ENCODE data around the gene MARK3. TPM values are rescaled to one million over a fixed set of nuclear protein-coding genes. Genes with fewer than 3 reads are reported as not detected.

Gene MARK3
- total RNA-seq, 1 experiment from 2014 or later = 81.9 TPM

DNA sequence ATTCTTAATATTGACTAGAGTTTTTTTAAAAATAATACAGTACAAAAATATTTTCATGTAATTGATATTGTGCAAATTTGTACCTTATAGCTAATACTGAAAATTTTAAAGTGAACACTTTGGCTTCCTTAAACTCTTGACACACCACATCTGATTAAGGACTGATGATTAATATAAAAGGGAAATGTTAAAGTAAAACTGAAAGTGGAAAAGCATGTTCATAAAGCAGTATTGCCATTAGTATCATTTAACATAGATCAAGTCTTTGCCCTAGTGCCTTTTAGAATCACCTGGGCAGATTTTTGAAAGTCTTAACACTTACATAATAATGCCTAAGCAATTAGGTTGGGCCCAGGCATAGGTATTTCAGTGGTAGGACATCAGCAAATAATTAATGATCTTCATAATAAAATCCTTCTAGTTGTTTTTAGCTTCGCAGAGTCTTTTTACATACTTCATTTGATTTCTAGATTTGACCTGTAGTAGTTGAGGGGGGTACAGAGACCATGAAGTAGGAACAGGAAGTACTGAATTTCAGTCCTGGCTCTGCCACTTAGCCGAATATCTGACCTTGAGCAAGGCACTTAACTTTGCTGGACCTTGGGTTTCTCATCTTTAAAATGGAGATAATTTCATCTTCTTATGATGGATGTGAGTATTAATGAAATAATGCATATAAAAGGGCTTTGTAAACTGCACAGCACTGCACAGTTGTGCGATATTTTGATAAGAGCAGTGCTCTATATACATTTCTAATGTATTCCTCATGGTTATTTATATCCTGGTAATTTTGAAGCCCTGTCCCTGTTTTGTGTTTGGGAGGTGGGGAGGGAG is 43.7 kb downstream of the MARK3 start:
- no peak for DNase-seq
- Histone ChIP-seq H4K5ac (ENCODE audit: insufficient read length, low read depth, low read length) (no peak overlapping the region), H3T11ph (ENCODE audit: low read length) (no peak overlapping the region), H3K56ac (ENCODE audit: insufficient read length, low read depth, low read length) (no peak overlapping the region), H3K9me3 (ENCODE audit: control insufficient read depth, low read depth, low read length) (no peaks in the 10 kb centered on the region), H4K8ac (replicated peaks; ENCODE audit: insufficient read length, low read depth, low read length) (no peak overlapping the region), H2BK120ac (ENCODE audit: low read depth, low read length, poor library complexity, severe bottlenecking) (no peak overlapping the region), H3K23me2 (ENCODE audit: insufficient read length, low read depth, low read length, poor library complexity, severe bottlenecking) (no peaks in the 10 kb centered on the region), H2AK5ac (ENCODE audit: insufficient read length, low read length) (no peak overlapping the region), H3K14ac (ENCODE audit: insufficient read depth, low read length) (no peak overlapping the region), H2AFZ (ENCODE audit: low read length) (no peak overlapping the region), H3K18ac (ENCODE audit: insufficient read length, low read depth, low read length) (no peak overlapping the region), H4K91ac (ENCODE audit: insufficient read length, low read depth, low read length) (no peak overlapping the region), H3K27ac (ENCODE audit: insufficient read length, low read depth, low read length) (no peak overlapping the region), H3K79me1 (ENCODE audit: insufficient read depth, low read depth, low read length, poor library complexity, severe bottlenecking) (peaks cover 12% of the 10 kb centered on the region), H3K4me2 (ENCODE audit: insufficient read depth, insufficient read length, low read length) (no peak overlapping the region), H3K27me3 (ENCODE audit: insufficient read depth, low read length) (no peaks in the 10 kb centered on the region), H2BK5ac (ENCODE audit: insufficient read length, low read length) (no peak overlapping the region), H2BK12ac (ENCODE audit: insufficient read length, low read depth, low read length) (no peak overlapping the region), H3K4ac (ENCODE audit: low read depth, low read length) (no peak overlapping the region), H2BK15ac (ENCODE audit: low read depth, low read length) (no peak overlapping the region), H2BK20ac (ENCODE audit: low read depth, low read length, poor library complexity, severe bottlenecking) (no peak overlapping the region), H3K9ac (ENCODE audit: extremely low read depth, insufficient read length, low read length) (no peak overlapping the region), H3K4me1 (ENCODE audit: insufficient read depth, low read length) (peaks cover 6% of the 10 kb centered on the region), H4K20me1 (ENCODE audit: control insufficient read depth, insufficient read depth, insufficient read length) (no peaks in the 10 kb centered on the region), H3K23ac (ENCODE audit: insufficient read length, low read depth, low read length) (no peak overlapping the region), H3K79me2 (ENCODE audit: insufficient read depth, low read length) (peaks cover 3% of the 10 kb centered on the region; the same call in 1 of the 2 replicates)
- Mint-ChIP-seq H3K9me3 (no peaks in the 10 kb centered on the region), H3K4me1 (peaks cover 25 to 36% of the 10 kb centered on the region in 2 experiments), H3K27me3 (ENCODE audit: low read depth) (no peaks in the 10 kb centered on the region), H3K36me3 (ENCODE audit: insufficient read depth in 1 of 3, low read depth in 3 of 3) (peaks cover 12 to 16% (median 13%) of the 10 kb centered on the region in 3 experiments; a peak in 6 of 7 replicates), H3K27ac (peak overlapping the region in 2 of 3 experiments; percentile 62 to 90; a peak in 2 of 7 replicates), H3K4me3 (no peak overlapping the region)
- WGBS (ENCODE audit: extremely low coverage, insufficient read length, low lambda C conversion rate) = no CpG with 5 or more reads among the region's 3 CpGs
- TF ChIP-seq, protein P1, sequence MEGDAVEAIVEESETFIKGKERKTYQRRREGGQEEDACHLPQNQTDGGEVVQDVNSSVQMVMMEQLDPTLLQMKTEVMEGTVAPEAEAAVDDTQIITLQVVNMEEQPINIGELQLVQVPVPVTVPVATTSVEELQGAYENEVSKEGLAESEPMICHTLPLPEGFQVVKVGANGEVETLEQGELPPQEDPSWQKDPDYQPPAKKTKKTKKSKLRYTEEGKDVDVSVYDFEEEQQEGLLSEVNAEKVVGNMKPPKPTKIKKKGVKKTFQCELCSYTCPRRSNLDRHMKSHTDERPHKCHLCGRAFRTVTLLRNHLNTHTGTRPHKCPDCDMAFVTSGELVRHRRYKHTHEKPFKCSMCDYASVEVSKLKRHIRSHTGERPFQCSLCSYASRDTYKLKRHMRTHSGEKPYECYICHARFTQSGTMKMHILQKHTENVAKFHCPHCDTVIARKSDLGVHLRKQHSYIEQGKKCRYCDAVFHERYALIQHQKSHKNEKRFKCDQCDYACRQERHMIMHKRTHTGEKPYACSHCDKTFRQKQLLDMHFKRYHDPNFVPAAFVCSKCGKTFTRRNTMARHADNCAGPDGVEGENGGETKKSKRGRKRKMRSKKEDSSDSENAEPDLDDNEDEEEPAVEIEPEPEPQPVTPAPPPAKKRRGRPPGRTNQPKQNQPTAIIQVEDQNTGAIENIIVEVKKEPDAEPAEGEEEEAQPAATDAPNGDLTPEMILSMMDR (conservative IDR thresholded peaks at IDR 0.05) = no peak

All from H9 (cell line).